PC-3 (cell line): Measurements from ENCODE around the gene CCM2L. TPM values are rescaled to one million over a fixed set of nuclear protein-coding genes. Genes with fewer than 3 reads are reported as not detected.

ENCODE experiments used
- ATAC-seq: fragments of 200-7000 bp; cut with Tn5 transposase; 2 replicates; pipeline ENCODE4 v1.9.1; 2020; ENCODE audit warnings: mild to moderate bottlenecking, moderate library complexity
- BruUV-seq: library from RNA; stranded (reverse); fragments of 400-500 nt; replicated peaks from 2 replicates; lab custom pipeline; 2021; lab: Mats Ljungman, UMichigan
- CTCF ChIA-PET: fragments of 300-600 bp; sonication (Branson Sonifier 250); formaldehyde crosslinking; loops from one replicate; lab custom pipeline; 2022; ENCODE audit warnings: antibody characterized with exemption; lab: Charles Lee
- POLR2A ChIA-PET: fragments of 300-600 bp; sonication (Branson Sonifier 250); formaldehyde crosslinking; loops from one replicate; lab custom pipeline; 2022; ENCODE audit warnings: antibody characterized with exemption; ENCODE audit not compliant: unreplicated experiment; lab: Charles Lee
- DNase-seq: peaks from one replicate; pipeline ENCODE4 v3.0.0-alpha.2; 2015
- H2AFZ ChIP-seq: fragments of 300-600 bp; sonication (generic); 2 replicates; pipeline ENCODE4 v1.6.0; 2016; ENCODE audit warnings: antibody characterized with exemption, low read length
- H3F3A ChIP-seq: fragments of 300-600 bp; sonication (generic); one replicate; pipeline ENCODE4 v1.6.0; 2017; ENCODE audit warnings: antibody characterized with exemption, low read length, control low read depth, mild to moderate bottlenecking; ENCODE audit not compliant: unreplicated experiment
- H3K27ac ChIP-seq: fragments of 300-600 bp; sonication (generic); 2 replicates; pipeline ENCODE4 v1.5.1; 2016; ENCODE audit warnings: mild to moderate bottlenecking, low read length
- H3K27me3 ChIP-seq: fragments of 300-600 bp; sonication (generic); 2 replicates; pipeline ENCODE4 v1.6.1; 2016; ENCODE audit warnings: low read length, mixed read lengths
- H3K36me3 ChIP-seq: fragments of 300-600 bp; sonication (generic); 2 replicates; pipeline ENCODE4 v1.6.1; 2016; ENCODE audit warnings: low read depth, mixed run types, low read length, mixed read lengths
- H3K4me1 ChIP-seq: fragments of 300-600 bp; sonication (generic); 2 replicates; pipeline ENCODE4 v1.5.1; 2016; ENCODE audit warnings: low read length; ENCODE audit not compliant: insufficient read depth
- H3K4me2 ChIP-seq: fragments of 300-600 bp; sonication (generic); 2 replicates; pipeline ENCODE4 v1.6.0; 2016; ENCODE audit warnings: low read length
- H3K4me3 ChIP-seq: fragments of 300-600 bp; sonication (generic); 2 replicates; pipeline ENCODE4 v1.5.1; 2016; ENCODE audit warnings: mild to moderate bottlenecking, low read length, mixed read lengths
- H3K79me2 ChIP-seq: fragments of 300-600 bp; sonication (generic); 2 replicates; pipeline ENCODE4 v1.6.1; 2017; ENCODE audit warnings: low read length, mixed read lengths
- H3K9ac ChIP-seq: fragments of 300-600 bp; sonication (generic); 2 replicates; pipeline ENCODE4 v1.6.0; 2016; ENCODE audit warnings: mild to moderate bottlenecking, low read length
- H3K9me2 ChIP-seq: fragments of 300-600 bp; sonication (generic); replicated peaks from 2 replicates; pipeline ENCODE4 v1.6.1; 2016; ENCODE audit warnings: mixed run types, low read length, mixed read lengths
- H3K9me3 ChIP-seq: fragments of 300-600 bp; sonication (generic); 2 replicates; pipeline ENCODE4 v1.6.1; 2016; ENCODE audit warnings: low read length, mixed read lengths
- H4K20me1 ChIP-seq: fragments of 300-600 bp; sonication (generic); 2 replicates; pipeline ENCODE4 v1.6.1; 2016; ENCODE audit warnings: low read length, mixed read lengths
- CTCF ChIP-seq: fragments of 300-600 bp; sonication (generic); conservative IDR thresholded peaks from 2 replicates; pipeline ENCODE4 v1.5.1; 2017; ENCODE audit warnings: antibody characterized with exemption, low read depth, mild to moderate bottlenecking, low read length
- EZH2 ChIP-seq: fragments of 300-600 bp; sonication (generic); IDR thresholded peaks from one replicate; pipeline ENCODE4 v1.6.1; 2017; ENCODE audit warnings: antibody characterized with exemption, mild to moderate bottlenecking, low read length; ENCODE audit not compliant: unreplicated experiment
- EZH2phosphoT487 ChIP-seq: fragments of 300-600 bp; sonication (generic); IDR thresholded peaks from 2 replicates; pipeline ENCODE4 v1.6.1; 2018; ENCODE audit warnings: mild to moderate bottlenecking, antibody characterized with exemption, low read length, borderline replicate concordance
- intact Hi-C: fragments of 100-400 bp; cut with micrococcal nuclease; formaldehyde crosslinking; loops from 2 replicates; pipeline ENCODE4 v1.9.0; 2023
- total RNA-seq: library from RNA; depleted of rRNA; stranded (reverse); fragments of >200 nt; gene quantifications from 2 replicates; pipeline ENCODE4 v1.2.3, GENCODE V29; 2014

The CCM2L gene
- total RNA-seq, 1 experiment from 2014 or later, result not detected

GRCh38 chr20:31979713-31980426 is 30.4 kb upstream of the CCM2L start:
- Histone ChIP-seq H3K4me2 (no peak overlapping the region), H2AFZ (no peak overlapping the region), H3K27me3 (peaks cover 20% of the 10 kb centered on the region), H3K9ac (no peak overlapping the region), H3F3A (no peaks in the 10 kb centered on the region), H3K4me3 (no peak overlapping the region), H3K9me3 (no peaks in the 10 kb centered on the region), H3K79me2 (no peaks in the 10 kb centered on the region), H3K9me2 (no peaks in the 10 kb centered on the region), H3K27ac (no peak overlapping the region), H3K4me1 (no peaks in the 10 kb centered on the region), H4K20me1 (no peaks in the 10 kb centered on the region), H3K36me3 (no peaks in the 10 kb centered on the region)
- no TSS peak for BruUV-seq
- TF ChIP-seq EZH2phosphoT487 (no peak), EZH2 (no peak), CTCF (no peak)
- CTCF ChIA-PET, result interaction anchor here (0.6 kb wide), 1 partner anchor 27 kb away, joined by 9 read pairs; no protein-coding TSS in a partner anchor
- POLR2A ChIA-PET, result no interaction called here
- DNase-seq (peak; percentile 9), ATAC-seq (no peak)
- intact Hi-C loops, result no loop called here

- no peaks in the 10 kb centered on the region for H3K36me3 ChIP-seq
- ChIA-PET POLR2A (no interaction called here), CTCF (no interaction called here)
- intact Hi-C loops, result no loop called here
- ATAC-seq (no peak), DNase-seq (no peak)
- no peak overlapping the region for H3K4me3 ChIP-seq
- no TSS peak for BruUV-seq
- H3K9me3 ChIP-seq, result no peaks in the 10 kb centered on the region
- TF ChIP-seq CTCF (no peak), EZH2phosphoT487 (no peak), EZH2 (no peak)
- H3F3A ChIP-seq, result no peaks in the 10 kb centered on the region
- no peak overlapping the region for H2AFZ ChIP-seq
- no peaks in the 10 kb centered on the region for H3K9me2 ChIP-seq
- no peak overlapping the region for H3K4me2 ChIP-seq
- H3K27me3 ChIP-seq, result peaks cover 11% of the 10 kb centered on the region
- H3K4me1 ChIP-seq, result no peaks in the 10 kb centered on the region
- H3K79me2 ChIP-seq, result no peaks in the 10 kb centered on the region
- no peaks in the 10 kb centered on the region for H4K20me1 ChIP-seq
- no peak overlapping the region for H3K9ac ChIP-seq
- H3K27ac ChIP-seq, result no peak overlapping the region
These were observed 28.5 kb upstream of the CCM2L start for GRCh38 chr20:31981784-31982183.

GRCh38 chr20:31984981-31985471 is 25.2 kb upstream of the CCM2L start:
- Histone ChIP-seq H3K27me3 (peaks cover 7% of the 10 kb centered on the region), H4K20me1 (no peaks in the 10 kb centered on the region), H3K79me2 (no peaks in the 10 kb centered on the region), H3K4me3 (no peak overlapping the region), H3K9me3 (no peaks in the 10 kb centered on the region), H3K9ac (no peak overlapping the region), H3K27ac (no peak overlapping the region), H3K36me3 (no peaks in the 10 kb centered on the region), H3K9me2 (no peaks in the 10 kb centered on the region), H3K4me1 (no peaks in the 10 kb centered on the region), H2AFZ (no peak overlapping the region), H3K4me2 (no peak overlapping the region), H3F3A (no peaks in the 10 kb centered on the region)
- ChIA-PET POLR2A (no interaction called here), CTCF (no interaction called here)
- ATAC-seq, result no peak
- BruUV-seq, result no TSS peak
- no peak for DNase-seq
- TF ChIP-seq EZH2 (no peak), EZH2phosphoT487 (no peak), CTCF (no peak)
- intact Hi-C loops, result no loop called here
